Lung (tissue), 12 donors: Measurements from ENCODE around the gene EIF1. TPM values are rescaled to one million over a fixed set of nuclear protein-coding genes. Genes with fewer than 3 reads are reported as not detected.

Source experiments
- ATAC-seq: fragments of 200-7000 bp; cut with Tn5 transposase; one replicate; pipeline ENCODE4 v1.9.1; 2020; ENCODE audit warnings: moderate number of reproducible peaks; ENCODE audit not compliant: insufficient read depth, low FRiP score
- DNase-seq, 3 donors: peaks; one replicate each; pipeline ENCODE4 v3.0.0-alpha.2; 2013 to 2017
- H3K27ac ChIP-seq, 2 donors: one replicate each; pipeline ENCODE4 v1.5.1; 2013; ENCODE audit warnings: mild to moderate bottlenecking in 2 of 2, moderate library complexity in 2 of 2, control low read depth in 1 of 2, inconsistent platforms in 1 of 2, low read depth in 1 of 2, low read length in 1 of 2
- H3K27me3 ChIP-seq, 3 donors: one replicate each; pipeline ENCODE4 v1.5.1; 2013; ENCODE audit warnings: low read length in 2 of 3; ENCODE audit not compliant: control insufficient read depth in 3 of 3, insufficient read depth in 3 of 3
- H3K36me3 ChIP-seq, 4 donors: one replicate each; pipeline ENCODE4 v1.5.1; 2013; ENCODE audit warnings: low read length in 4 of 4, mild to moderate bottlenecking in 1 of 4, moderate library complexity in 1 of 4; ENCODE audit not compliant: control insufficient read depth in 4 of 4, insufficient read depth in 4 of 4
- H3K4me1 ChIP-seq, 5 donors: one replicate each; pipeline ENCODE4 v1.5.1; 2013; ENCODE audit warnings: low read length in 5 of 5, mild to moderate bottlenecking in 2 of 5, moderate library complexity in 1 of 5; ENCODE audit not compliant: control insufficient read depth in 5 of 5, insufficient read depth in 5 of 5
- H3K4me3 ChIP-seq: one replicate; pipeline ENCODE4 v1.5.1; 2013; ENCODE audit warnings: mild to moderate bottlenecking, control low read depth, moderate library complexity
- H3K9ac ChIP-seq, 2 donors: one replicate each; pipeline ENCODE4 v1.5.1; 2013; ENCODE audit warnings: low read length in 2 of 2, control low read depth in 1 of 2; ENCODE audit not compliant: insufficient read depth in 1 of 2
- H3K9me3 ChIP-seq, 4 donors: one replicate each; pipeline ENCODE4 v1.5.1; 2013; ENCODE audit warnings: low read length in 3 of 4, mild to moderate bottlenecking in 1 of 4, moderate library complexity in 1 of 4; ENCODE audit not compliant: control insufficient read depth in 4 of 4, insufficient read depth in 3 of 4
- WGBS, 2 donors: extraction: QIAGEN DNeasy Blood & Tissue Kit; methylation state at CpG; one replicate each; pipeline ENCODE4 v1.1.7; 2013; 5-methylcytosine and 5-hydroxymethylcytosine counted together
- polyA plus RNA-seq, 2 donors: library from polyadenylated mRNA; stranded (reverse); fragments of 200-250 nt; gene quantifications; one replicate each; pipeline ENCODE4 v1.2.1, GENCODE V29; 2013
- total RNA-seq, 2 donors: library from RNA; depleted of rRNA in 1 of 2; stranded (reverse); fragments of >200 nt in 1 of 2; gene quantifications; one replicate each; pipeline ENCODE4 v1.2.1, GENCODE V29; 2014 to 2021
- TF ChIP-seq, protein P1 (sequence below): IDR thresholded peaks from 2 replicates; pipeline ENCODE4 v1.5.1; 2012; ENCODE audit warnings: mild to moderate bottlenecking; ENCODE audit errors: control extremely low read depth, extremely low read depth
- donor health status: control.
- donor health status: control.
- donor health status: Bipolar disorder and iron deficiency.
- donor health status: healthy.
- donor health status: DM: yes; HTN: yes; CAD: no.

Gene EIF1
- total and polyA plus RNA-seq, 4 donors = 381 to 872 (median 676) TPM

DNA sequence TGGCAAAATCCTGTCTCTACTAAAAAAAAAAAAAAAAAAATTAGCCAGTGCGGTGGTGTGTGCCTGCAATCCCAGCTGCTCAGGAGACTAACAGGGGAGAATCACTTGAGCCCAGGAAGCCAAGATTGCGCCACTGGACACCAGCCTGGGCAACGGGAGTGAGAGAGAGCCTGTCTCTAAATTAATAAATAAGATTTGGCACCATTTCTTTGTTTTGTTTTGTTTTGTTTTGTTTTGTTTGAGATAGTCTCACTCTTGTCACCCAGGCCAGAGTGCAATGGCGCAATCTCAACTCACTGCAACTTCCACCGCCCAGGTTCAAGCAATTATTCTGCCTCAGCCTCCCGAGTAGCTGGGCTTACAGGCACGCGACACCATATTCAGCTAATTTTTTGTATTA, 14.0 kb downstream of the EIF1 start:
- H3K4me1 ChIP-seq = no peaks in the 10 kb centered on the region
- DNase-seq = no peak
- no peaks in the 10 kb centered on the region for H3K27me3 ChIP-seq
- no peaks in the 10 kb centered on the region for H3K9me3 ChIP-seq
- 70 to 77% methylated on average over 8 of the region's 8 CpGs for WGBS, 2 donors
- TF ChIP-seq, protein P1, sequence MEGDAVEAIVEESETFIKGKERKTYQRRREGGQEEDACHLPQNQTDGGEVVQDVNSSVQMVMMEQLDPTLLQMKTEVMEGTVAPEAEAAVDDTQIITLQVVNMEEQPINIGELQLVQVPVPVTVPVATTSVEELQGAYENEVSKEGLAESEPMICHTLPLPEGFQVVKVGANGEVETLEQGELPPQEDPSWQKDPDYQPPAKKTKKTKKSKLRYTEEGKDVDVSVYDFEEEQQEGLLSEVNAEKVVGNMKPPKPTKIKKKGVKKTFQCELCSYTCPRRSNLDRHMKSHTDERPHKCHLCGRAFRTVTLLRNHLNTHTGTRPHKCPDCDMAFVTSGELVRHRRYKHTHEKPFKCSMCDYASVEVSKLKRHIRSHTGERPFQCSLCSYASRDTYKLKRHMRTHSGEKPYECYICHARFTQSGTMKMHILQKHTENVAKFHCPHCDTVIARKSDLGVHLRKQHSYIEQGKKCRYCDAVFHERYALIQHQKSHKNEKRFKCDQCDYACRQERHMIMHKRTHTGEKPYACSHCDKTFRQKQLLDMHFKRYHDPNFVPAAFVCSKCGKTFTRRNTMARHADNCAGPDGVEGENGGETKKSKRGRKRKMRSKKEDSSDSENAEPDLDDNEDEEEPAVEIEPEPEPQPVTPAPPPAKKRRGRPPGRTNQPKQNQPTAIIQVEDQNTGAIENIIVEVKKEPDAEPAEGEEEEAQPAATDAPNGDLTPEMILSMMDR = no peak
- H3K27ac ChIP-seq = no peak overlapping the region
- no peaks in the 10 kb centered on the region for H3K36me3 ChIP-seq
- ATAC-seq = no peak
- H3K4me3 ChIP-seq = no peak overlapping the region
- H3K9ac ChIP-seq = no peak overlapping the region

DNA sequence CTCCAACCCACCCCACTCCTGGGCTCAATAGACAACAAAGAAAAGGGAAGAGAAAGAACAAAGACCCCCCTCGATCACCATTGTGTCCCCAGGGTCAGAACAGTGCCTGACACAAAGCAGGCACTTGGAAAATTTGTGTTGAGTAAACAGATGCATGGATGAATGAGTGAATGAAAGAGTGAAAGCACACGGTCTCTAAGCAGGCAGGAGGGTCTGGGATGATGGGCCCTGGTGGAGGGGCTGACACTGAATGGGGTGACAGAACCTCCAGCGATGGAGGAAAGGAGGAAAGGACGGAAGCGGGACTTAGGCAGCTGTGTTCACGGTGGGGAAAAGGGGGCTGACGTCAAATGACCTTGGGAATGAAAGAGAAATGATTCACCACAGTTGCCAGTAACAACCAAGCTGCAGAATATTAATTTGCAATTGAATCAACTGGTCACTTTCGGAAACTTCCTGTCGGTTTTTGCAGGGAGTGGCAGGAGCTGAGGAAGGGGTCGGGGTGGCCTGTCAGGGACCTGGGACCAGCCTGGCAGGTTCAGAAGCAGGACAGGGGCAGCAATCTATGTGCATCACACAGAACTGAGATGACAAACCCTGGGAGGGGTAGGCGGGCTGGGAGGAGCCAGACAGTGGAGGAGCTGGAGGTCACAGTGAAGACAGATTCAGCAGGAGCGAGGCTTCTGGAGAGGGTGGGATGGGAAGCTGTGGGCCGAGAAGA, 16.7 kb downstream of the EIF1 start:
- 74 to 79% methylated on average over 13 of the region's 13 CpGs for WGBS, 2 donors
- H3K4me3 ChIP-seq = no peak overlapping the region
- no peak for ATAC-seq

DNA sequence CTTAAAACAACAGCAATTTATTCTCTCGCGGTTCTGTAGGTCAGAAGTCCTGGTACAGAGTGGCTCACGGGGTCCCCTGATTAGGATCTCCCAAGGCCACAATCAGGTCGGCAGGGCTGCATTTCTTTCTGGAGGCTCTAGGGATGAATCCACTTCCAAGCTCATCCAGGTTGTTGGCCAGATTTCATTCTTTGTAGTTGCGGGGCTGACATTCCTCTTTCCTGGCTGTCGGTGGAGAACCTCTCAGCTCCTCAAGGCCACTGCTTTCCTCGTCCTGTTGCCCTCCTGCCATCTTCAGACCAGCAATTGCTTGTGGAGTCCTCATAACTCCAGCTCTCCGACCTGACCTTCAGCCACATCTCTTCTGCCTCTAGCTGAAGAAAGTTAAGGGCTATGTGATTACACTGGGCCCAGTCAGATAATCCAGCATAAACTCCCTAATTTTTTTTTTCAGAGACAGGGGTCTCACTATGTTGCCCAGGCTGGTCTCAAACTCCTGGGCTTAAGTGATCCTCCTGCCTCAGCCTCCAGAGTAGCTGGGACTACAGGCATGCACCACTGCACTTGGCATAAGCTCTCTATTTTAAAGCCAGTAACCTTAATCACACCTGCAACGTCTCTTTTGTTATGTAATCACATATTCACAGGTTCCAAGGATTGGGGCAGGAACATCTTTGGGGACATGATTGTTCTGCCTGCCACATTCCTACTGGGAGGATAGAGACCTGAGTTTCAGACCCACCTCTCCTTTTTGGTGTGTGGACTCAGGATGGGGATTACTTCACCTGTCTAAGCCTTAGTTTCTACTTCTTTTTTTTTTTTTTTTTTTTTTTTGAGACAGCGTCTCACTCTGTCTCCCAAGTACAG, 19.4 kb downstream of the EIF1 start:
- no peak for DNase-seq
- H3K36me3 ChIP-seq = no peaks in the 10 kb centered on the region
- no peak overlapping the region for H3K4me3 ChIP-seq
- no peaks in the 10 kb centered on the region for H3K9me3 ChIP-seq
- H3K9ac ChIP-seq = no peak overlapping the region
- no peak overlapping the region for H3K27ac ChIP-seq
- no peaks in the 10 kb centered on the region for H3K4me1 ChIP-seq
- 81 to 86% methylated on average over 10 of the region's 10 CpGs for WGBS, 2 donors
- no peak for ATAC-seq
- TF ChIP-seq, protein P1 = no peak
- peaks cover 0 to 3% (median 0%) of the 10 kb centered on the region in 3 donors for H3K27me3 ChIP-seq

More for the DNA sequence above, 16.7 kb downstream of the EIF1 start:
- Histone ChIP-seq H3K36me3 (no peaks in the 10 kb centered on the region), H3K9me3 (no peaks in the 10 kb centered on the region), H3K9ac (no peak overlapping the region), H3K27me3 (no peaks in the 10 kb centered on the region), H3K27ac (no peak overlapping the region), H3K4me1 (no peaks in the 10 kb centered on the region)
- DNase-seq = peak in 2 of 3 donors; percentile 11
- TF ChIP-seq, protein P1 = no peak
